ENCODE data around the gene SPDYE6.
A peak's percentile ranks its signal among the peaks of the same experiment; 100 is the strongest.
"Not testable (repeated sequence)": the region's sequence is repeated elsewhere in the genome, so short reads cannot be mapped to it uniquely, and the experiment has no call there.

Gene SPDYE6

DNA sequence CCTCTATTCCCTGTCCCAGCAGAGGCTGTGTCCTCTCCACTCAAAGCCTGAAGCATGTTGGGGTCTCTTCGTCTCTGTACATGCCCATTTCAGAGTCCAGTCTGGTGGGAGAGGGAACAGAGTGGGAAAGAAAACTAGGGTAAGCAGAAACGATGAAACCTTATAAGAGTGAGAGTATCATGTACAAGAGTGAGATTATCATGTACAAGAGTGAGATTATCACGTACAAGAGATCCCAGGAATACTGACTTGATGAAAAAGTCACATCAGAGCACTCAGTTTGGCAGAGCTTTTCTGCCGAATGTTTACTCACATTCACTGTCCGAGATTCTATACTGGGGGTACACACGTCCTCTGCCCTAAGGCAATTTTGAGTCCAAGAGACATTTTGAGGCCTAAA is at the start of gene SPDYE6:
Gene SPDYE6, minus strand, starts transcription at position 101 of the 400 bp plus-strand sequence. CDS start 421 bp downstream, outside the sequence.
- FAIRE-seq: not testable (repeated sequence)

DNA sequence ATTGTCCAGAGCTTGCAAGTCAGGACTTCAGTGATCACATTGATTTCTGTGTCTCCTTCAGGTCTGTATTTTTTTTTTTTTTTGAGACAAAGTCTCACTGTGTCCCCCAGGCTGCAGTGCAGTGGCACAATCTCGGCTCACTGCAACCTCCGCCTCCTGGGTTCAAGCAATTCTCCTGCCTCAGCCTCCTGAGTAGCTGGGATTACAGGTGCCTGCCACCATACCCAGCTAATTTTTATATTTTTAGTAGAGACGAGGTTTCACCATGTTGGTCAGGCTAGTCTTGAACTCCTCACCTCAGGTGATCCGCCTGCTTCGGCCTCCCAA is 48.6 kb upstream of the SPDYE6 start:
- not testable (repeated sequence) for FAIRE-seq

- no peak for FAIRE-seq
Observed at GRCh38 chr7:102404005-102404861, 48.0 kb upstream of the SPDYE6 start.

DNA sequence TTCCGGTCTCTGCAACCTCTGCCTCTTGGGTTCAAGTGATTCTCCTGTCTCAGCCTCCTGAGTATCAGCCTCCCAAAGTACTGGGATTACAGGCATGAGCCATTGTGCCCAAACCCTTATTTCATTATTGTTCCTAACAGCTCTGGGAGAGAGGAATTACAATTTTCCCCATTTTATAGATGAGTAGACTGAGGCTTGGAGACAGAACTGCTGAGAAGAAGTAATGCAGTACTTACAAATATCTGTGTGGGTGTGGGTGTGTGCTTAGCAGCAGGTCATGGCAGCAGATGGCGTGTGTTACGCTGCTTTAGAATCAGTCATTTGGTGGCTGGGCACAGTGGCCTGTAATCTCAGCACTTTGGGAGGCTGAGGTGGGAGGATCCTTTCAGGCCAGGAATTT is 47.3 kb upstream of the SPDYE6 start:
- no peak for FAIRE-seq

GRCh38 chr7:102400360-102400759 is 44.1 kb upstream of the SPDYE6 start:
- FAIRE-seq: no peak

GRCh38 chr7:102398543-102398942 is 42.3 kb upstream of the SPDYE6 start:
- FAIRE-seq: no peak

DNA sequence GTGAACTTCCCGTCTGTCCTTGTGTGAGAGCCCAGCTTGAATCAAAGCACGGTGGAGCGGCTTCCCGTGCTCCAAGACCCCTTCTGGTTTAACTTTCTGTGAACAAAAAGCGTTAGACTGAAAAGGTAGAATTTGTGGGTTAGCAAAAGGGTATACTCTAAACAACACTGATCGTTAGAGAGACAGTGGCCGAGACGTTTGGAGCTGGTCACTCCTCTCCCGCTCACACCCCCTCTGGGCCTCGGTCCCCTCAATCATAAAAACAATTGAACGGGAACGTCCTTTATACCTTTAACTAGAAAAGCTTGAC is 40.4 kb upstream of the SPDYE6 start:
- FAIRE-seq: no peak

DNA sequence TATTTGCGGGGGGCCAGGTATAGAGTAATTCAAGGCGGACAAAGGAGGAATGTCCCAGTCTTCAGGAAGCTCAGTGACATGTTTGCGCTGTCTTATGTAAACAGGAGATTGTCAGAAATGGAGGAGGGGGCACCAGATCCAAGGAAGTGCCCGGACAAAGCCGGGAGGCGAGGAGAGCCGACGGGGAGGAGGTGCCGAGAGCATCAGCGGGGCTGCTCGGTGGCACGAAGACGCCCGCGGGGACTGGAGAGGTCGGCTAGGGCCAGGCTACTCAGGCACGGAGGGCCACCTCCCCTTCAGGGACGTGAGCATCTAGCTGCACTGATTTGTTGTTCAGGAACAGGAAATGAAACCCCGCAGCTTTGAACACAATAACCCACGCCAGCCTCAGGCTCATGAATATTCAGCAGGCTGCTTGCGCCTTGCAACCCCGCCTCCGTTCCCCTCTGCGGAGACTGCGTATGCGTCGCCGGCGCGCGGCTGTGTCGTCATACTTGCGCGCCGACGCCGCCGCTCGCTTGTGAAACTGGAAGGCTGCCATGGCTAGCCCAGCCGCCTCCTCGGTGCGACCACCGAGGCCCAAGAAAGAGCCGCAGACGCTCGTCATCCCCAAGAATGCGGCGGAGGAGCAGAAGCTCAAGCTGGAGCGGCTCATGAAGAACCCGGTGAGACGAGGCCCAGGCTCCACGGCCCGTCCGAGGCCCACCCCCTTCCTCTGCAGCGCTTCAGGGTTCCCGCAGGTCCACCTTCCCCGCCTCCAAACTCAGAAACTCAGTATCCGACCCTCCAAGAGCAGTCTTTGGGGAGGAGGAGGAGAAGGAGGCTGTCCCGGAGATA is 39.8 kb upstream of the SPDYE6 start, which contains the start of gene PRKRIP1:
Gene PRKRIP1, plus strand, starts transcription at position 491 of the 837 bp plus-strand sequence. Its CDS starts 49 bp downstream, at position 540.
- peak; percentile 25 for FAIRE-seq

GRCh38 chr7:102395592-102395872 is 39.3 kb upstream of the SPDYE6 start:
- FAIRE-seq: no peak

DNA sequence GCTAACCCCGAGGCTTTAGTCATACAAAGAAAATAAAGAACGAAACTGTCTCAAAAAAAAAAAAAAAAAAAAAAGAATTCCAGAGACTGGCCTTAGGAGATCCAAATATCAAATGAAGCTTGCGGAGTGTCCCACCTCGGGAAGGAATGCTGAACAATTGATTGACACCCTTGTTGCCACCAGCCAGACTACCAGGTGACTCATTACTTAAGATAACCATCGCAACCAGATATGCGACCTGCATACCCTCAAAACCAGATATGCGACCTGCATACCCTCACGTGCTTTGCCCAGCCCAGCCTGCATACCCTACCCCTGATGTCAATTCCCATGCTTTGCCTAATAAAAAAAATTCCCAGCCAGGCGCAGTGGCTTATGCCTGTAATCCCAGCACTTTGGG is 37.2 kb upstream of the SPDYE6 start:
- no peak for FAIRE-seq

- FAIRE-seq: no peak
Observed at GRCh38 chr7:102392330-102392729, 36.1 kb upstream of the SPDYE6 start.

GRCh38 chr7:102390697-102391484 is 34.6 kb upstream of the SPDYE6 start:
- no peak for FAIRE-seq

- no peak for FAIRE-seq
Observed at GRCh38 chr7:102389810-102390209, 33.6 kb upstream of the SPDYE6 start.

DNA sequence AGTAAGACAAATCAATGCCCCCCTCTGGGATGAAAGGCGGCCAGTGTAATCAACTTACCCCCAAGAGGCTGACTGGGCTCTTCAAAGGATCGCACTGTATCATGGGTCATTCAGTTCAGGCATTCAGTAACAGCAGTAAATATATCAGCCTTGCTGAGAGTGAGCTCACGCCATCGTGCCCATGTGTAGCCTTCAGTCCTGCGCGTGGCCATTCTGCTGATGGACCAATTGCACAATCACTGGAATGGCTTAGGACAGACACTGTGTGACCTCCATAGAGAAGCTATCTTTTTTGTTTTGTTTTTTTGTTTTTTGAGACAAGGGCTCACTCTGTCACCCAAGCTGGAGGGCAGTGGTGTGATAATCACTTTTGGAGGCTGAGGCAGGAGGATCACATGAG is 30.8 kb upstream of the SPDYE6 start:
- FAIRE-seq: no peak

- FAIRE-seq: not testable (repeated sequence)
Observed at GRCh38 chr7:102381696-102382425, 25.6 kb upstream of the SPDYE6 start.

- FAIRE-seq: not testable (repeated sequence)
Observed at GRCh38 chr7:102380837-102381236, 24.6 kb upstream of the SPDYE6 start.

- no peak for FAIRE-seq
Observed at GRCh38 chr7:102376964-102377466, 20.8 kb upstream of the SPDYE6 start.

GRCh38 chr7:102372796-102373195 is 16.6 kb upstream of the SPDYE6 start:
- not testable (repeated sequence) for FAIRE-seq

DNA sequence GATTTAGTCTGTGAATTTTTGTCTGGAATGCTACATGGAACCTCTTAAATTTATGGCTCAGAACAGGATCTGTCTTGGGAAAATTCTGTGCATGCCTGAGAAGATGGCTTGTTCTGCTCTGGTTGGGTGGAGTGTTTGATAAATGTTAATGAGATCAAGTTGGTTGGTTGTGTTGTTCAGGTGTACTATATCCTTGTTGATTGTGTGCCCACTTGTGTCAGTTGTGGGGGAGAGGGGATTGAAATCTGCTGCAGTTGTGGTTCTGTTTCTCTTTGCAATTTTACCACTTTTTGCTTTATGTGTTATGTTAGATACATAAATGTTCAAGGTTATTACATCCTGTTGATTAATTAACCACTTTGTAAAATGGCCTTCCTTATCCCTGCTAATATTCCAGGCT is 13.8 kb upstream of the SPDYE6 start:
- FAIRE-seq: not testable (repeated sequence)

DNA sequence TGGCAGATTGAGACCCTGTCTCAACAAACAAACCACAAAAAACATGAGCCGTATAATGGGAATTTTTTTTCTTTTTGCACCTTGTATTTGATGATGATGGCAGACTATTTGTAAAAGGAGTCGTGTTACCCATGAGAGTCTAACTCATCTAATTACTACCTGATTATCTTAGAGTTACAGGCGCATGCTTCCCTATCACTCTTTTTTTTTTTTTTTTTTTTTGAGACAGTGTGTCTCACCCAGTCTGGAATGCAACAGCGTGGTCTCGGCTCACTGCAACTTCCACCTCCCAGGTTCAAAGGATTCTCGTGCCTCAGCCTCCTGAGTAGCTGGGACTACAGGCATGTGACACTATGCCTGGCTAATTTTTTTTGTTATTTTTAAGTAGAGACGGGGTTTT is 9.1 kb upstream of the SPDYE6 start:
- FAIRE-seq: not testable (repeated sequence)

- not testable (repeated sequence) for FAIRE-seq
Observed at GRCh38 chr7:102364394-102364886, 8.2 kb upstream of the SPDYE6 start.

Data from TTC549 (cell line).